Stimulated activated CD4-positive, alpha-beta T cell treated with anti-CD3 and anti-CD28 coated beads, TNF-alpha, amount 100 ng/mL, for 1 hour (primary cell): ENCODE data around the gene DESI2.

Source experiments
- DNase-seq, 3 donors: peaks; one replicate each; pipeline ENCODE4 v3.0.0-alpha.2; 2020; ENCODE audit warnings: low read depth in 3 of 3, low spot score in 1 of 3

The DESI2 gene

DNA sequence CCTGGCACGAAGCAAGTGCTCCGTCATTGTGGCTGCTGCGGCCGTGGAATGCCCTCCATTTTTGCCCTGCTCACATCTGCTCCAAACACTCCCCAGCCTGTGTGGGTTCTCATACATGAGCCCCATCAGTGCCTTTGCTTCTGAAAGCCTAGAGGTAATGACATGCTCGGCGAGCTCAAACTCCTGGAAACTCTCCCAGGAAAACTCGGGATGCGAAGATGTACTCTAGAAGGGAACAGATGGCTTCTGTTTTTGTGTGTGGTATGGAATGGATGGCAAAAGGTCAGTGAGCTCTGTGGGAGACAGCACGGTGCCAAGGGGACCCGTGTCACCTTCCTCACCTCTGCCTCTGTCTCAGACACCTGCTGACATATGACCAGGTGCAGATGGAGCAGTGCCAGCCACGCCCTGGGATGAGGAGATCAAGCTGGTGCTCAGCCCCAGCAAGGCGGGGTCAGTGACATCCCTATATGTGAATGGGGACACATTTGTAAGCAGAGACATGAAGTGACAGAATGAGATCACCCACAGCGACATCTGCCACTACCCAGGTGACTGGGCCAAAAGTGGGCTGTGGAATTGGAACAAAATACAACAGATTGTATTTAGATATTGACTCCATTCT lies 98.5 kb downstream of the DESI2 start:
- no peak for DNase-seq

DNA sequence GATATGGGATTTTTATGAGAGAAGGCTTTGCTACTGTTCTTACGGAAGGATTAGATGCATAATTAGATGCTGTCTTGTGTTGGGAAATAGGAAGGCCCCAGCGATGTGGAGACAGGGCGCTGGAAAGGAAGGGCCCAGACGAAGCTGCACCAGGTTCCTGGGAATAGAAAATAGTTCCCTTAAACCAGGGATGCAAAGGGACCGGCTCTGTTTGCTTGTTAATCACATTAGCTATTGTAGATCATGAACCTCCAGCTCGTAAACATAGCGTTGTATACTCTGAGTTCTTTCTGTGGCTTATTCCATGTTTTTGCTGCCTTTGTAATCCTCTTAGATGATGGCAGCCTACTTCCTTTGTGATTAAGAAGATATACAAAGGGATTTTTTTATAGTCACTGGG lies 102.7 kb downstream of the DESI2 start:
- DNase-seq = no peak

DNA sequence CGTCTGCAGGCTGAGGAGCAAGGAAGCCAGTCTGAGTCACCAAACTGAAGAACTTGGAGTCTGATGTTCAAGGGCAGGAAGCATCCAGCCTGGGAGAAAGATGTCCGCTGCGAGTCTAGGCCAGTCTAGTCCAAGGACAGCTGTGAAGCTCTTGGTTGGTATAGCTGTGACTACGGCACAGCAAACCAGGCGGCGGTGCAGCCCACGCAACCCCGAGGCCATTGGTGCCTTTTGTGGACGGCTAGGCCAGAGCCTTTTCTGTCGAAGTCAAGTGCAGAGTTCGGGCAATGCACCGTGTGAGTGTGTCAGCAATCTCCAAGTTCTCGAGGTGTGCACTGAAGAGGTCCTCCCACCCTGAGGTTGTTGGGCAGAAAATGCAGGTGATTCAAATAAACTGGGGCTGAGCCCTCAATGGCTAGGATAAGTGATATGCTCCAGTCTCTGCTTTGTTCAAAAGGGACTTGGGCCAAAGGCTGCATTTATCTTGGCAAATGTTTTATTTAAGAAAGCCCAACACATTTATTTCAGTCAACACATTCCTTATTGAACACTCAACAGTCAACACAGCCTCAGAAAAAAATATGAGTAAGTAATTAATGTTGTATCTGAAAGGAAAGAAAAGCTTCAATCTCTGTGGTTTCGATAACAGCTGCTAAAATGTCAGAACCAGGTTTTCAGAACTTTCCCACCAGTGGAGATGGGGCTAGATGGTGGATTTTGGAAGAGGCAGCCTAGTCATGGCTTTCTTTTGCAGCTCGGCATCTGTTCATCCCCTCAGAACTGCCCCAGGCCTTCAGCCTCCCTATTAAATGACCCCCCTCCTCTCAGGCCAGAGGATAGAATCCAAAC lies 104.4 kb downstream of the DESI2 start:
- no peak for DNase-seq
